OCI-LY1 (cell line): ENCODE data around the gene LRIT2.

Experiments
- CTCF ChIP-seq: fragments of 200-600 bp; sonication (generic), shearing (Covaris generic); IDR thresholded peaks from 2 replicates; pipeline ENCODE4 v1.5.1; 2017; ENCODE audit warnings: mild to moderate bottlenecking, antibody characterized with exemption, low read length, moderate library complexity, mixed read lengths
- EZH2 ChIP-seq: fragments of 200-600 bp; sonication (generic), shearing (Covaris generic); IDR thresholded peaks from 2 replicates; pipeline ENCODE4 v1.8.0; 2017; ENCODE audit warnings: borderline replicate concordance, mixed run types, mild to moderate bottlenecking, antibody characterized with exemption, low read length, moderate library complexity, mixed read lengths

- TF ChIP-seq CTCF, result no peak
- no peak for TF ChIP-seq EZH2
Observed at GRCh38 chr10:84269162-84269561, 43.8 kb upstream of the LRIT2 start.
